Mammary epithelial cell (primary cell): ENCODE measurements around the gene FOXN3.

ENCODE experiments used
- EZH2 ChIP-seq: IDR thresholded peaks from 2 replicates; pipeline ENCODE4 v1.6.1; 2012; ENCODE audit warnings: low read length, inconsistent platforms, borderline replicate concordance
- TF ChIP-seq, protein P1 (sequence below), 2 donors: IDR thresholded peaks in 1 of 2; conservative IDR thresholded peaks in 1 of 2; 2 replicates each; pipeline ENCODE4 v1.5.1; 2011 to 2012; ENCODE audit warnings: inconsistent platforms in 2 of 2, low read length in 2 of 2, mild to moderate bottlenecking in 2 of 2, control low read depth in 1 of 2, low read depth in 1 of 2; ENCODE audit not compliant: insufficient read depth in 1 of 2; ENCODE audit errors: extremely low read depth in 1 of 2

DNA sequence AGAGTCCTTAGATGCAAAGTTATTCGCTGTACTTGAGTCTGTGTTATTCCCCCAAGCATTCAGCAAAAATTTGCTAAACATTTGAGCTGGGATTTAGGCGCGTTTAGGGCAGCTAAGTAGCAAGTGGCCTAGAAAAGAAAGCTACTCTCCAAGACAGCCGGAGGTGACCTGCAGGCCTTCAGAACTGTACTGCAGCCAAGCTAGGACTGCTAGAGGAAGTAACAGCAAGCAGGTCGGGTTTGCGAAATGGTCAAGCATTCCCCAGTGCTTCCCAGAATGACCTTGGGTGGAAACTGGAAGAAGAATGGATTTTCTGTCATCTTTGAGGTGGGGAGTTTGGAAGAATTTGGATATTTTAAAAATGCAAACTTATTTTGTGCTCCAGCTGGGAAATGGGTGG is 287.5 kb downstream of the FOXN3 start:
- TF ChIP-seq, protein P1, sequence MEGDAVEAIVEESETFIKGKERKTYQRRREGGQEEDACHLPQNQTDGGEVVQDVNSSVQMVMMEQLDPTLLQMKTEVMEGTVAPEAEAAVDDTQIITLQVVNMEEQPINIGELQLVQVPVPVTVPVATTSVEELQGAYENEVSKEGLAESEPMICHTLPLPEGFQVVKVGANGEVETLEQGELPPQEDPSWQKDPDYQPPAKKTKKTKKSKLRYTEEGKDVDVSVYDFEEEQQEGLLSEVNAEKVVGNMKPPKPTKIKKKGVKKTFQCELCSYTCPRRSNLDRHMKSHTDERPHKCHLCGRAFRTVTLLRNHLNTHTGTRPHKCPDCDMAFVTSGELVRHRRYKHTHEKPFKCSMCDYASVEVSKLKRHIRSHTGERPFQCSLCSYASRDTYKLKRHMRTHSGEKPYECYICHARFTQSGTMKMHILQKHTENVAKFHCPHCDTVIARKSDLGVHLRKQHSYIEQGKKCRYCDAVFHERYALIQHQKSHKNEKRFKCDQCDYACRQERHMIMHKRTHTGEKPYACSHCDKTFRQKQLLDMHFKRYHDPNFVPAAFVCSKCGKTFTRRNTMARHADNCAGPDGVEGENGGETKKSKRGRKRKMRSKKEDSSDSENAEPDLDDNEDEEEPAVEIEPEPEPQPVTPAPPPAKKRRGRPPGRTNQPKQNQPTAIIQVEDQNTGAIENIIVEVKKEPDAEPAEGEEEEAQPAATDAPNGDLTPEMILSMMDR (conservative IDR thresholded peaks at IDR 0.05 in 1 of 2, IDR thresholded peaks at IDR 0.05 in 1 of 2; ENCODE audit: extremely low read depth in 1 of 2, insufficient read depth in 1 of 2, low read depth in 1 of 2, low read length in 2 of 2): no peak
- no peak for TF ChIP-seq EZH2
